SW 1271 (cell line): ENCODE results near the gene RCN1.
"Not testable (repeated sequence)": the region's sequence is repeated elsewhere in the genome, so short reads cannot be mapped to it uniquely, and the experiment has no call there.

Source experiments
- DNase-seq, 2 experiments: peaks; one replicate each; lab custom pipeline; 2025; lab: John Stamatoyannopoulos, UW

RCN1 gene

GRCh38 chr11:32113200-32113919 is 22.5 kb downstream of the RCN1 start:
- DNase-seq: no peak

- no peak for DNase-seq
Measured at GRCh38 chr11:32113920-32114203, 23.0 kb downstream of the RCN1 start.

- no peak for DNase-seq
Measured at GRCh38 chr11:32115446-32115845, 24.6 kb downstream of the RCN1 start.

- DNase-seq: no peak
Measured at GRCh38 chr11:32116668-32117067, 25.8 kb downstream of the RCN1 start.

GRCh38 chr11:32118025-32118974 is 27.4 kb downstream of the RCN1 start:
- peak in 1 of 2 experiments; percentile 59 for DNase-seq

GRCh38 chr11:32119139-32119538 is 28.3 kb downstream of the RCN1 start:
- DNase-seq: not testable (repeated sequence)

- DNase-seq: no peak
Measured at GRCh38 chr11:32121012-32121411, 30.1 kb downstream of the RCN1 start.

- DNase-seq: no peak
Measured at GRCh38 chr11:32122200-32122599, 31.3 kb downstream of the RCN1 start.

- no peak for DNase-seq
Measured at GRCh38 chr11:32131321-32131720, 40.4 kb downstream of the RCN1 start.

- no peak for DNase-seq
Measured at GRCh38 chr11:32136657-32137056, 45.8 kb downstream of the RCN1 start.

- DNase-seq: peak; percentile 69 to 89
Measured at GRCh38 chr11:32137263-32137662, 46.4 kb downstream of the RCN1 start.

- DNase-seq: no peak
Measured at GRCh38 chr11:32137869-32138268, 47.0 kb downstream of the RCN1 start.

- DNase-seq: no peak
Measured at GRCh38 chr11:32138902-32139301, 48.0 kb downstream of the RCN1 start.

GRCh38 chr11:32139896-32140520 is 49.1 kb downstream of the RCN1 start:
- no peak for DNase-seq

- DNase-seq: no peak
Measured at GRCh38 chr11:32141745-32142546, 51.1 kb downstream of the RCN1 start.

GRCh38 chr11:32143378-32143777 is 52.5 kb downstream of the RCN1 start:
- DNase-seq: no peak

- DNase-seq: no peak
Measured at GRCh38 chr11:32145282-32145681, 54.4 kb downstream of the RCN1 start.

GRCh38 chr11:32148895-32149294 is 58.0 kb downstream of the RCN1 start:
- DNase-seq: no peak

- no peak for DNase-seq
Measured at GRCh38 chr11:32149748-32150147, 58.9 kb downstream of the RCN1 start.

- no peak for DNase-seq
Measured at GRCh38 chr11:32151027-32151426, 60.2 kb downstream of the RCN1 start.

- DNase-seq: no peak
Measured at GRCh38 chr11:32152216-32152615, 61.3 kb downstream of the RCN1 start.

- no peak for DNase-seq
Measured at GRCh38 chr11:32152821-32153220, 61.9 kb downstream of the RCN1 start.
